Left ventricle myocardium inferior (tissue), 1 donor: ENCODE measurements around the gene ZNF524. TPM values are rescaled to one million over a fixed set of nuclear protein-coding genes. Genes with fewer than 3 reads are reported as not detected.

Experiments used
- DNase-seq: peaks from one replicate; pipeline ENCODE4 v3.0.0-alpha.2; 2020
- H3K27ac ChIP-seq: fragments of 200-600 bp; replicated peaks from 2 replicates; pipeline ENCODE4 v1.8.0; 2021
- H3K27me3 ChIP-seq: fragments of 200-600 bp; 2 replicates; pipeline ENCODE4 v1.8.0; 2021; ENCODE audit warnings: low read depth
- H3K36me3 ChIP-seq: fragments of 200-600 bp; 2 replicates; pipeline ENCODE4 v1.8.0; 2021
- H3K4me1 ChIP-seq: fragments of 200-600 bp; 2 replicates; pipeline ENCODE4 v1.8.0; 2021
- H3K4me3 ChIP-seq: fragments of 200-600 bp; 2 replicates; pipeline ENCODE4 v1.8.0; 2021; ENCODE audit warnings: mild to moderate bottlenecking, moderate library complexity
- H3K9me3 ChIP-seq: fragments of 200-600 bp; replicated peaks from 2 replicates; pipeline ENCODE4 v1.8.0; 2021
- CTCF ChIP-seq: fragments of 200-600 bp; IDR thresholded peaks from 2 replicates; pipeline ENCODE4 v1.8.0; 2021; ENCODE audit warnings: antibody characterized with exemption, mild to moderate bottlenecking, borderline replicate concordance
- intact Hi-C: fragments of 100-400 bp; cut with micrococcal nuclease; formaldehyde crosslinking; loops from one replicate; pipeline ENCODE4 v1.11.0; 2022
- long read RNA-seq: library from polyadenylated mRNA; unstranded; transcript quantifications from one replicate; pipeline ENCODE4 v2.0.0, GENCODE V29; 2021
- total RNA-seq: library from RNA; stranded (reverse); fragmentation: NEBNext Ultra II Directional; extraction: Animal tissue kit (Norgen Biotek cat#: 25700); gene quantifications from one replicate; pipeline ENCODE4 v1.2.1, GENCODE V29; 2021
- donor health status: DM: no; HTN: yes; CAD: no; lungs with severe emphysema.

ZNF524 gene
- total RNA-seq, result 15.6 TPM
- long read RNA-seq, transcript ZNF524-201 (2 exons, 1,102 nt), result major isoform, 24 of 25 reads
- long read RNA-seq, partial matches to known transcripts, result 0 of 25 reads
- long read RNA-seq, other reads (novel, unspliced or antisense), result 0 of 25 reads

GRCh38 chr19:55599842-55600661 lies at the start of gene ZNF524:
Gene ZNF524, plus strand, starts transcription at chr19:55600288. Its CDS starts 1,825 bp downstream, at chr19:55602113.
- peak within 1 kb of the TSS; percentile 99 for H3K27ac ChIP-seq
- no peaks in the 10 kb centered on the region for H3K9me3 ChIP-seq
- H3K27me3 ChIP-seq, result no peaks in the 10 kb centered on the region
- H3K36me3 ChIP-seq, result peaks cover 25% of the 10 kb centered on the region
- no peak for TF ChIP-seq CTCF
- peak; percentile 84 for DNase-seq
- H3K4me1 ChIP-seq, result peaks cover 39% of the 10 kb centered on the region
- peak within 1 kb of the TSS; percentile 83 for H3K4me3 ChIP-seq
- intact Hi-C loops, result no loop called here

- Histone ChIP-seq H3K27me3 (peaks cover 11% of the 10 kb centered on the region), H3K4me3 (peak overlapping the region; percentile 48), H3K4me1 (peaks cover 45% of the 10 kb centered on the region), H3K27ac (no peak overlapping the region), H3K9me3 (no peaks in the 10 kb centered on the region), H3K36me3 (no peaks in the 10 kb centered on the region)
- intact Hi-C loops, result no loop called here
- no peak for DNase-seq
- TF ChIP-seq CTCF, result no peak
Measured at GRCh38 chr19:55550321-55550650, 49.8 kb upstream of the ZNF524 start.

GRCh38 chr19:55552206-55552605 lies 47.9 kb upstream of the ZNF524 start:
- intact Hi-C loops, result no loop called here
- Histone ChIP-seq H3K27ac (no peak overlapping the region), H3K9me3 (no peaks in the 10 kb centered on the region), H3K27me3 (peaks cover 9% of the 10 kb centered on the region), H3K4me3 (no peak overlapping the region), H3K4me1 (peaks cover 26% of the 10 kb centered on the region), H3K36me3 (no peaks in the 10 kb centered on the region)
- no peak for DNase-seq
- no peak for TF ChIP-seq CTCF

GRCh38 chr19:55552620-55553019 lies 47.5 kb upstream of the ZNF524 start:
- intact Hi-C loops, result no loop called here
- H3K4me1 ChIP-seq, result peaks cover 21% of the 10 kb centered on the region
- H3K36me3 ChIP-seq, result no peaks in the 10 kb centered on the region
- H3K27ac ChIP-seq, result no peak overlapping the region
- H3K27me3 ChIP-seq, result peaks cover 5% of the 10 kb centered on the region
- no peaks in the 10 kb centered on the region for H3K9me3 ChIP-seq
- no peak overlapping the region for H3K4me3 ChIP-seq
- TF ChIP-seq CTCF, result no peak
- no peak for DNase-seq

GRCh38 chr19:55553217-55554182 lies 46.6 kb upstream of the ZNF524 start:
- no peak overlapping the region for H3K27ac ChIP-seq
- H3K9me3 ChIP-seq, result no peaks in the 10 kb centered on the region
- H3K27me3 ChIP-seq, result peaks cover 5% of the 10 kb centered on the region
- intact Hi-C loops, result no loop called here
- H3K36me3 ChIP-seq, result no peaks in the 10 kb centered on the region
- peaks cover 17% of the 10 kb centered on the region for H3K4me1 ChIP-seq
- DNase-seq, result no peak
- H3K4me3 ChIP-seq, result no peak overlapping the region
- TF ChIP-seq CTCF, result no peak
